GM12891 (cell line): ENCODE data around the gene PACSIN3.

Experiments
- POLR2A ChIP-seq: IDR thresholded peaks from 2 replicates; pipeline ENCODE4 v1.6.1; 2011; ENCODE audit warnings: low read depth, low read length, control low read depth
- POLR2AphosphoS5 ChIP-seq: IDR thresholded peaks from 2 replicates; pipeline ENCODE4 v1.6.1; 2011; ENCODE audit warnings: low read depth, low read length, control low read depth
- POU2F2 ChIP-seq: IDR thresholded peaks from 2 replicates; pipeline ENCODE4 v1.6.1; 2011; ENCODE audit warnings: low read depth, mild to moderate bottlenecking, control low read depth, low read length, moderate library complexity
- SPI1 ChIP-seq: IDR thresholded peaks from 2 replicates; pipeline ENCODE4 v1.6.1; 2011; ENCODE audit warnings: low read depth, low read length, control low read depth
- TAF1 ChIP-seq: IDR thresholded peaks from 2 replicates; pipeline ENCODE4 v1.6.1; 2011; ENCODE audit warnings: low read depth, low read length, control low read depth

DNA sequence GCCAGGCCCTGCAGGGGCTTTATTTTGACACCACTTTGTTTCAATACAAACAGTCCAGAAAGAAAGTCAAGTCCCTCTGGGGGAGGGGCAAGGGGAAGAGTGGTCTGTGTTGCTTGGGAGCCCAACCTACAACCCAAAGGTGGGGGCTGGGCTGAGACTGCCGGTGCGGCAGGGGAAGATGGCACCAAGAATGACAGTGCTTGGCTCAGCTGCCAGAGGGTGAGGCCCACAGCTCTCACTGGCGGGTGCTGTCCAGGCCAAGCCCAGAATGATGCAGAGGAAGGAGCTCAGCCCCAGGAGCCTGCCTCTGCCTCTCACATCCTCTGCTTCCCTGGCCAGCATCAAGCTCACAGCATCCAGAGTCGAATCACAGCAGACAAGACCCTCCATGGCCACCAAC, 21.9 kb downstream of the PACSIN3 start:
- TF ChIP-seq POLR2AphosphoS5 (no peak; the same call in 1 of the 2 replicates), POLR2A (no peak; the same call in 1 of the 2 replicates), TAF1 (no peak), POU2F2 (no peak), SPI1 (no peak)
